GM12874 (cell line): ENCODE measurements around the gene DIPK1B.

ENCODE experiments used
- CTCF ChIP-seq: IDR thresholded peaks from 2 replicates; pipeline ENCODE4 v1.5.1; 2011; ENCODE audit warnings: low read depth, mild to moderate bottlenecking, control low read depth, low read length, moderate library complexity; ENCODE audit not compliant: insufficient read depth

Gene DIPK1B

DNA sequence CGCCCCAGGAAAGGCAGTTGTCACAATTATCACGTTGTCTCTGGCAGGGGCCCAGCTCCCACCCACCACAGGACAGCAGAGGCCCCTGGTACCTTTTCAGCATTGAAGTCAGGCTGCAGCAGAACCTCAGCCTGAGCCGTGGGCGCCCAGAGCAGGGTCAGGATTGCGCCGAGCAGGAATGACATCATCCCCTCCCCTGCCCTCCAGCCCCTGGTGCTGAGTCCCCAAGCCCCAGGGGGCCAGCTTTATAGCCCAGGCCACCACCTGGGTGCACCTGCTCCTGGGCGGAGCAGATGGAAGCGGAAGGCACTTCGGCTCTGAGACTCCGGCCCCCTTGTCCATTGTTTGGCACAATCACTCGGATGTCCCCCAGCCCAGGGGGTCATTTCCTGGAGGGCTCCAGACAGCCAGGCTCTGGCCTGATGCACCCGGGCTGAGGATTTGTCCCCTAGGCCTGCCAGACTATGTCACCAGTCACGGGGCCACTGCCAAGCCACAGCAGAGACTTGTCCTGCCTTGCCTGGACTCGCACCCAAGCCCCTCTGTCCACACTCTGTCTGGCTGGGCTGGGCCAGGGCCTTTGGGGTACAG is 52.0 kb downstream of the DIPK1B start, which contains the start of gene LCN15:
Gene LCN15, minus strand, starts transcription at position 218 of the 591 bp plus-strand sequence. Its CDS starts 30 bp downstream, at position 188.
- TF ChIP-seq CTCF = no peak

GRCh38 chr9:136765041-136765440 is 52.7 kb downstream of the DIPK1B start:
- no peak for TF ChIP-seq CTCF

DNA sequence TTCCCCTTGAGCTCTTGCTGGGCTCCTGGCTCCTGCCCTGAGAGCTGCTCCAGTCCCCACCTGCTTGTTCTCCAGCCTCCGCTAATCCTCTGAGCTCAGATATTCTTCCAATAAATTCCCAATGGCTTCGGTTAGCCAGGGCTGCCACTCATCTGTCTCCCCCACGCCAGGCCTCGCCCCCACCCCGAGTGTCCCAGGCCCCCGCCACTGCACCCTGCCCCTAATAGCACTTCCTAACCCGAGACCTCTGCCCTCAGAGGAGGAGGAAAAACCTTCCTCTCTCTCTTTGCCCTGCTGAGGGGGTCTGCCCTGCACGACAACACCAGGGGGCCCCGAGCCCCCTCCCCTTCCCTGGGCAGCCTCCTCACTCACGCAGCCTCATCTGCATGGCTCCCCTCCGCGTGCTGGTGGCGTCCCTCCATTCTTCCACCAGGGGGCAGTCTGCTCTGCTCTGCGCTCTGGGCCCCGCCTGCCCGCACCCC is 57.4 kb downstream of the DIPK1B start:
- TF ChIP-seq CTCF = peak; percentile 80

DNA sequence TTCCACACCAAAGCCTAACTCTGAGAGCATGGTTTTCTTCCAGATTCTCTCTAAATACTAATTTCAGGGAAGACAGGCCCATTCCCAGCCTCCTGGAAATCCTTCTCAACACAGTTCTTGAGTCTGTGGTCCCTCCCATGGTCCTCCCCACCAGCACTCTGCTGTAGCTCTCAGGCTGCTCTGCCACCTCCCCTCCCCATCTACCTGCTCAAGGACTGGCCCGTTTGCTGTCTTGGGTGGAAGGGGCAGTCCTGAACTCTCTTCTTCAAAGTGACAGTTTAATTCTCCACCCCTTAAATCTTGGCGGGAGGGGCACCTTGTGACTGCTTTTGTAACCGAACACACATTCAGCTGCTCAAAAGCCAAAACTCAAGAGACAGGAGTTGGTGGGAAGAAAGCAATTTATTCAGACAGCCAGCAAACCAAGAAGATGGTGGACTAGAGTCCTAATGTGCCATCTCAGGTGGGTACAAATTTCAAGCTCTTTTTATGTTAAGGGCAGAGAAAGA is 59.6 kb downstream of the DIPK1B start:
- no peak for TF ChIP-seq CTCF

DNA sequence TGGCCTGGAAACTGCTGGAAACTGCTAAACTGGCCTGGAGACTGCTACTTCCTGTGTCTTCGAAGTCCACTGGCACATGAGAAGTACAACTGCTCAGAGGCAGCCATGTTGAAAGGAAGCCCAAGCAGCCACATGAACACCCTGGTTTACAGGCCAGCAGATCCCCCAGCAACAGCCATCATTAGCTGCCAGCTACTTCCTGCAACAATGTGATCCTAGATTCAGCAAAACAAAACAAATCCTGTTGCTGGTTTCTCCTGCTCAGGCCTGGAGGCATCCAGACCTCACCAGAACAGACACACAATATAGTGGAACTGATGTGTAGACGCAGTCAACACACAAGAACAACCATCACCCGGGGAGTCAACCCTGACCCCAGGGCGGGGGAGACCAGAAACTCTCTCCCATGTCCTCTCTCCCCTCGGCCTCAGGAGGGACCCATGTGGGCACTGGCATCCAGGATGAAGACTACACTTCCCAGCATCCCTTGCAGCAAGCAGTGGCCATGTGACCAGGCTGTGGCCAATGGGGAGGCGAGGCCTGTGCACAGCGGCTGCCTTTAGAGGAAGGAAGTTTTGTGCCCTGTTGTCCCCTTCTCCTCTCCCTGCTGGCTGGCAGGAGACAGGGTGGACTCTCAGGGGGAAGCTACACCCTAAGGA is 61.1 kb downstream of the DIPK1B start:
- TF ChIP-seq CTCF = no peak
